Measurements from ENCODE around the gene RNF223.

GRCh38 chr1:1024149-1024770 lies 49.8 kb downstream of the RNF223 start:
- TF ChIP-seq, protein P1, sequence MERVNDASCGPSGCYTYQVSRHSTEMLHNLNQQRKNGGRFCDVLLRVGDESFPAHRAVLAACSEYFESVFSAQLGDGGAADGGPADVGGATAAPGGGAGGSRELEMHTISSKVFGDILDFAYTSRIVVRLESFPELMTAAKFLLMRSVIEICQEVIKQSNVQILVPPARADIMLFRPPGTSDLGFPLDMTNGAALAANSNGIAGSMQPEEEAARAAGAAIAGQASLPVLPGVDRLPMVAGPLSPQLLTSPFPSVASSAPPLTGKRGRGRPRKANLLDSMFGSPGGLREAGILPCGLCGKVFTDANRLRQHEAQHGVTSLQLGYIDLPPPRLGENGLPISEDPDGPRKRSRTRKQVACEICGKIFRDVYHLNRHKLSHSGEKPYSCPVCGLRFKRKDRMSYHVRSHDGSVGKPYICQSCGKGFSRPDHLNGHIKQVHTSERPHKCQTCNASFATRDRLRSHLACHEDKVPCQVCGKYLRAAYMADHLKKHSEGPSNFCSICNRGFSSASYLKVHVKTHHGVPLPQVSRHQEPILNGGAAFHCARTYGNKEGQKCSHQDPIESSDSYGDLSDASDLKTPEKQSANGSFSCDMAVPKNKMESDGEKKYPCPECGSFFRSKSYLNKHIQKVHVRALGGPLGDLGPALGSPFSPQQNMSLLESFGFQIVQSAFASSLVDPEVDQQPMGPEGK (CRISPR knock-in tag; IDR thresholded peaks at IDR 0.05; ENCODE audit: borderline replicate concordance) = no peak
- TF ChIP-seq ISL1 (CRISPR knock-in tag; IDR thresholded peaks at IDR 0.05) (no peak), ZNF565 (CRISPR knock-in tag; conservative IDR thresholded peaks at IDR 0.05; ENCODE audit: low read depth) (no peak)

All from SK-N-SH treated with all-trans-retinoic acid at 6 μM for 48 hours (cell line).